Measurements from ENCODE around the gene CSTPP1. TPM values are rescaled to one million over a fixed set of nuclear protein-coding genes. Genes with fewer than 3 reads are reported as not detected.
A peak's percentile ranks its signal among the peaks of the same experiment; 100 is the strongest.

Gene CSTPP1
- total RNA-seq, 1 donor from 2014 or later = 58.5 TPM

DNA sequence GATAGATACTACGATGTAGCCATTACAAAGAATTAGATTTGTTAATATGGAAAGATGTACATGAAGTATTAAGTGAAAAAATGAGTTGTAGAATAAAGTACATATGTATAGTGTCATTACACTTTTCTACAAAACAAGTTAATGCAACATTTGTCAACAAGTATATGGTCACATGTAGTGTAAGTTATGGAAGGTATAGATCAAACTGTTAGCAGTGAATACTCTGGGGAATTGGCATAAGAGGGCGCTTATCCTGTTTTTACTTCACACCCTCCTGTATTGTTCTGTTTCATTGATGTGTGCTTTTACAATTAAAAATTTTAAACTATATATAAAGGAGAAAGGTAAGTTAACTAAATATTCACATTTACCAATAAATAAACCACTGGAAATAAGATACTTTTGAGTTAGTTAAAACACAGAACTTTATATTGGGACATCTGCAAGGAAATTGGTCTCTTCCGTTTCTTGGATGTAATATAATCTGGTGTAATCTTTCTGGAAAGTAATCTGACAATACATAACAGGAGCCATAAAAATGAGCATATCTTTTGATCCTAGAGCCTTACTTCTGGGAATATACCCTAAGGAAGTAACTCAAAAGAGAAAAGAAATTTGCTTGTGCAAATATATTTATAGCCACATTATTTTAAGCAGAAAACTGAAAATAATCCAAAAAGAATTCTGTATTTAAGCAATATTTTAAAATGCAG, 34.5 kb downstream of the CSTPP1 start:
- TF ChIP-seq, protein P1, sequence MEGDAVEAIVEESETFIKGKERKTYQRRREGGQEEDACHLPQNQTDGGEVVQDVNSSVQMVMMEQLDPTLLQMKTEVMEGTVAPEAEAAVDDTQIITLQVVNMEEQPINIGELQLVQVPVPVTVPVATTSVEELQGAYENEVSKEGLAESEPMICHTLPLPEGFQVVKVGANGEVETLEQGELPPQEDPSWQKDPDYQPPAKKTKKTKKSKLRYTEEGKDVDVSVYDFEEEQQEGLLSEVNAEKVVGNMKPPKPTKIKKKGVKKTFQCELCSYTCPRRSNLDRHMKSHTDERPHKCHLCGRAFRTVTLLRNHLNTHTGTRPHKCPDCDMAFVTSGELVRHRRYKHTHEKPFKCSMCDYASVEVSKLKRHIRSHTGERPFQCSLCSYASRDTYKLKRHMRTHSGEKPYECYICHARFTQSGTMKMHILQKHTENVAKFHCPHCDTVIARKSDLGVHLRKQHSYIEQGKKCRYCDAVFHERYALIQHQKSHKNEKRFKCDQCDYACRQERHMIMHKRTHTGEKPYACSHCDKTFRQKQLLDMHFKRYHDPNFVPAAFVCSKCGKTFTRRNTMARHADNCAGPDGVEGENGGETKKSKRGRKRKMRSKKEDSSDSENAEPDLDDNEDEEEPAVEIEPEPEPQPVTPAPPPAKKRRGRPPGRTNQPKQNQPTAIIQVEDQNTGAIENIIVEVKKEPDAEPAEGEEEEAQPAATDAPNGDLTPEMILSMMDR (conservative IDR thresholded peaks at IDR 0.05) = no peak

DNA sequence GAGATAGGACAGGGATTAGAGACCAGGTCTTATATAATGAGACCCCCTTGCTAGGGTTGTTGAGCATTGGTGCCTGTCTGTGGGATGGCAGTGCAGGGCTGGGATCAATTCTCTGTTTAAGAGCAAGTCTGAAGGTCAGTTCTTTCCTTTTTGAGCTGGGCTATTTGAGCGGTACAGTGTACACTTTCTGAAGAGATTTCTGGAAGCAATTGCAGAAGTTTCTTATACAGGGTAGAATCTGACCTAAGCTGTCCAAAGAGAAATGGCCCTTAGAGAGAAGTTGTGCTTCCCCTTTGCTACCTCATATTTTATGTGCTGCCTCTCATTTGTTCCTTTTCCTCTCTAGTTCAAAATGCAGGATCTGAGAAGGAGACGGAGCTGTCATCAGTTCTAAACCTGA, 35.8 kb downstream of the CSTPP1 start:
- H3K36me3 Mint-ChIP-seq (ENCODE audit: low read depth) = no peaks in the 10 kb centered on the region
- no peak overlapping the region for H3K27ac Mint-ChIP-seq (ENCODE audit: unreplicated experiment)
- no peaks in the 10 kb centered on the region for H3K9me3 Mint-ChIP-seq
- no peak overlapping the region for H3K4me3 Mint-ChIP-seq
- TF ChIP-seq, protein P1 (conservative IDR thresholded peaks at IDR 0.05) = no peak
- peaks cover 21% of the 10 kb centered on the region for H3K4me1 Mint-ChIP-seq
- DNase-seq (ENCODE audit: low read depth, low spot score) = no peak
- H3K27me3 Mint-ChIP-seq (ENCODE audit: low read depth) = no peaks in the 10 kb centered on the region

More for the DNA sequence above, 34.5 kb downstream of the CSTPP1 start:
- H3K36me3 Mint-ChIP-seq (ENCODE audit: low read depth) = no peaks in the 10 kb centered on the region
- peaks cover 8% of the 10 kb centered on the region for H3K4me1 Mint-ChIP-seq
- H3K27me3 Mint-ChIP-seq (ENCODE audit: low read depth) = no peaks in the 10 kb centered on the region
- H3K27ac Mint-ChIP-seq (ENCODE audit: unreplicated experiment) = no peak overlapping the region
- no peaks in the 10 kb centered on the region for H3K9me3 Mint-ChIP-seq
- DNase-seq (ENCODE audit: low read depth, low spot score) = no peak
- H3K4me3 Mint-ChIP-seq = no peak overlapping the region

DNA sequence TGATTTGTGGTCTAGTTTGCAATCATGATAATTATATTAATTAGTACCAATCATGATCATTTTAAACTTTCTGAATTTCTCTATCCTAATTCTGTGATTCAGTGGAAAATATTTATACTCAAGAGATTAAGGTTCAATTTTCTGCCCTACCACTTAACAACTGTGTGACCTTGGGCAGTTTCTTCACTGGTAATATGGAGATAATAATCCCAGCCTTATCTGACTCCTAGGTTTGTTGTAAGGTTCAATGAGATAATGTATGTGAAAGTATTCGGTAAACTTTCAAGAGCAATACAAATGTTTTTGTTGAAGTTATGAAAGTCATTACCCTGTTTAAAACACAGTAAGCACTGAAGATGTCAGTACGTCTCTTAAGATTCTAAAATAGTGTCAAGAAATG, 36.3 kb downstream of the CSTPP1 start:
- Mint-ChIP-seq H3K9me3 (no peaks in the 10 kb centered on the region), H3K27ac (ENCODE audit: unreplicated experiment) (no peak overlapping the region), H3K36me3 (ENCODE audit: low read depth) (no peaks in the 10 kb centered on the region), H3K27me3 (ENCODE audit: low read depth) (no peaks in the 10 kb centered on the region), H3K4me1 (peaks cover 26% of the 10 kb centered on the region), H3K4me3 (no peak overlapping the region)
- no peak for DNase-seq (ENCODE audit: low read depth, low spot score)
- TF ChIP-seq, protein P1 (conservative IDR thresholded peaks at IDR 0.05) = no peak

DNA sequence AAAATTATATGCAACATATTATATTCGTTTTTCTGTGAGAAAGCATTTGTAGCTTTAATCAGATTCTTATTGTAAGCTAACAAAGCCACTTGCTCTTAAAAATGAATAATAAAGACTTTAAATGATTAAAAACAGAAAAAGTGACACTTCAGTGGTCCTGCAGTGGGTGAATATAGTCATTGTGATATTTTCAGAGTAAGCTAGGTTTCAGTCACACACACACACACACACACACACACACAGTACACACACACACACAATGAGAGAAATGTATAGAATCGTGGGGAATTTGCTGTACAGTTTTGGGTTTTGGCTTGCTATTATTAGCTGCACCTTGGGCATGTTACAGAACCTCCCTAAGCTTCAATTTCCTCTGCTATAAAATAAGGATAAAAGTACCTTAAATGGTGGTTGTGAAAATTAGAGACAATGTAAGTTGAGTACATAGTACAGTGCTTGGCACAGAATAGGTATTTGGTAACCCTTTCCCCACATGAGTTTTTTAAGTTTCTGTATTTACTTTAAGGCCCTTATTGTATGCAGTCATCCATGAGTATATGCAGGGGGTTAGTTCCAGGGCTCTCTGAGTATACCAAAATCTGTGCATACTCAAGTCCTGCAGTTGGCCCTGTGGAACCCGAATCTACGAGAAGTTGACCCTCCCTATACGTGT, 39.8 kb downstream of the CSTPP1 start:
- DNase-seq (ENCODE audit: low read depth, low spot score) = no peak
- Mint-ChIP-seq H3K9me3 (no peaks in the 10 kb centered on the region), H3K36me3 (ENCODE audit: low read depth) (no peaks in the 10 kb centered on the region), H3K27ac (ENCODE audit: unreplicated experiment) (peak overlapping the region; percentile 92), H3K4me1 (peaks cover 43% of the 10 kb centered on the region), H3K27me3 (ENCODE audit: low read depth) (no peaks in the 10 kb centered on the region), H3K4me3 (peak overlapping the region; percentile 86)
- TF ChIP-seq, protein P1 (conservative IDR thresholded peaks at IDR 0.05) = no peak

DNA sequence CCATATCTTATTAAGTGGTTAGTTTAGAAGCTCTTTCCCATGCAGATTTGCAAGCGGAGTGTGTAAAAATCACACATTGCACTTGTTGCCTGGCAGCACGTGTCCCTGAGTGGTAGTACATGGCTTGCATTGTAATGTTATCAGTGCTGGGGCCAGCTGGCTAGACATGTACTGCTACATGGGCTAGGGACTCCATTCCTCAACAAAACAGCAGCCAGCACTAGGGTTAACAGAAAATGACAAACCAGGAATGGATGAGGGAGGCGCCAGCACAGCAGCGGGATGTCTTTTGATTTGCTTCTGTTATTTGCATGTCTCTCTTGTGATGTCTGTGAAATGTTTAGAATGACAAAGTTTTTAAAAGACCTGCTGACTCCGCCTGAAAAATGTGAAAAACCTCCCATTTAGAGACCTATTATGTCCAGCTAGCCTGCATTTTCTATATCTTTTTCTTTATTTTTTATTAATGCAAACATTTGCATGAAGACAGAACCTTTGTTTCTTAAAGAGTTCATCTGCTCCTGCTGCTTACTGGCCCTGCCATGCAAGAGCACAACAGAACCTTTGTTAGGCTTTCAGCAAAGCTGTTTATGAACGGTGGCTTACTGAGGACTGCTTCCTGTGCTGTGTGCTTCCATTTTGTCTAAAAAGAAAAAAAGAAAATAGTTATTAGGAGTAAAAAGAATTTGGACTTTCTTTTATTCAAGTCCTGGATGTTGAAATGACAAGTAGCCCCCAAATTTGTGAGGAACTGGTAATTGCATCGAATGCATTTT, 40.7 kb downstream of the CSTPP1 start:
- Mint-ChIP-seq H3K4me1 (peaks cover 43% of the 10 kb centered on the region), H3K4me3 (peak overlapping the region; percentile 86), H3K27me3 (ENCODE audit: low read depth) (no peaks in the 10 kb centered on the region)

More for the DNA sequence above, 40.7 kb downstream of the CSTPP1 start:
- Mint-ChIP-seq H3K9me3 (no peaks in the 10 kb centered on the region), H3K36me3 (ENCODE audit: low read depth) (no peaks in the 10 kb centered on the region), H3K27ac (ENCODE audit: unreplicated experiment) (peak overlapping the region; percentile 92)
- DNase-seq (ENCODE audit: low read depth, low spot score) = peak; percentile 41
- TF ChIP-seq, protein P1 (conservative IDR thresholded peaks at IDR 0.05) = no peak

Data from neural crest cell (in vitro differentiated cells).